Neuronal stem cell (in vitro differentiated cells): Measurements from ENCODE around the gene MT1A.

Experiments used
- DNase-seq: peaks from one replicate; pipeline ENCODE4 v3.0.0-alpha.2; 2013; ENCODE audit warnings: low spot score
- H2AFZ ChIP-seq: one replicate; pipeline ENCODE4 v1.6.1; 2013; ENCODE audit warnings: mild to moderate bottlenecking, low read length, inconsistent platforms
- H2AK5ac ChIP-seq: 2 replicates; pipeline ENCODE4 v1.6.1; 2013; ENCODE audit warnings: low read depth, mild to moderate bottlenecking, inconsistent platforms, low read length, moderate library complexity, mixed read lengths
- H2BK120ac ChIP-seq: 2 replicates; pipeline ENCODE4 v1.6.1; 2013; ENCODE audit warnings: low read depth, mild to moderate bottlenecking, inconsistent platforms, low read length, moderate library complexity, mixed read lengths
- H2BK12ac ChIP-seq: one replicate; pipeline ENCODE4 v1.6.1; 2013; ENCODE audit warnings: low read length, inconsistent platforms
- H2BK15ac ChIP-seq: 2 replicates; pipeline ENCODE4 v1.6.1; 2013; ENCODE audit warnings: mild to moderate bottlenecking, low read length, inconsistent platforms, mixed read lengths
- H2BK5ac ChIP-seq: one replicate; pipeline ENCODE4 v1.6.1; 2013; ENCODE audit warnings: inconsistent platforms, mild to moderate bottlenecking, low read length, moderate library complexity
- H3K14ac ChIP-seq: one replicate; pipeline ENCODE4 v1.6.1; 2013; ENCODE audit warnings: low read length, inconsistent platforms
- H3K18ac ChIP-seq: 2 replicates; pipeline ENCODE4 v1.6.1; 2013; ENCODE audit warnings: low read length, inconsistent platforms
- H3K23ac ChIP-seq: 2 replicates; pipeline ENCODE4 v1.6.1; 2013; ENCODE audit warnings: low read depth, mild to moderate bottlenecking, mixed read lengths, low read length, inconsistent platforms; ENCODE audit not compliant: poor library complexity
- H3K27ac ChIP-seq: replicated peaks from 3 replicates; pipeline ENCODE4 v1.5.1; 2013; ENCODE audit warnings: low read length, inconsistent platforms
- H3K27me3 ChIP-seq, 3 experiments: 2 replicates each; pipeline ENCODE4 v1.6.1; 2013; ENCODE audit warnings: low read length in 3 of 3, mild to moderate bottlenecking in 2 of 3, inconsistent platforms in 1 of 3, low read depth in 1 of 3, mixed read lengths in 1 of 3, moderate library complexity in 1 of 3; ENCODE audit not compliant: control insufficient read depth in 3 of 3, insufficient read depth in 3 of 3
- H3K36me3 ChIP-seq, 2 donors: replicated peaks in 1 of 2; 2 replicates each; pipeline ENCODE4 v1.6.1; 2013; ENCODE audit warnings: low read length in 2 of 2; ENCODE audit not compliant: control insufficient read depth in 2 of 2, insufficient read depth in 2 of 2
- H3K4ac ChIP-seq: 2 replicates; pipeline ENCODE4 v1.6.1; 2013; ENCODE audit warnings: inconsistent platforms, mild to moderate bottlenecking, low read length, moderate library complexity
- H3K4me1 ChIP-seq, 2 donors: 1 replicate in 1 of 2; 2 replicates in 1 of 2; pipeline ENCODE4 v1.6.1; 2013; ENCODE audit warnings: low read length in 2 of 2, low read depth in 1 of 2; ENCODE audit not compliant: control insufficient read depth in 2 of 2, insufficient read depth in 1 of 2
- H3K4me2 ChIP-seq: one replicate; pipeline ENCODE4 v1.6.1; 2013; ENCODE audit warnings: mild to moderate bottlenecking, low read length, inconsistent platforms; ENCODE audit not compliant: insufficient read depth, poor library complexity, severe bottlenecking
- H3K4me3 ChIP-seq, 2 donors: 2 replicates each; pipeline ENCODE4 v1.5.1; 2013; ENCODE audit warnings: low read length in 2 of 2, mild to moderate bottlenecking in 2 of 2, inconsistent platforms in 1 of 2, moderate library complexity in 1 of 2
- H3K79me1 ChIP-seq: one replicate; pipeline ENCODE4 v1.6.1; 2013; ENCODE audit warnings: low read depth, mild to moderate bottlenecking, inconsistent platforms, low read length, moderate library complexity
- H3K9ac ChIP-seq: one replicate; pipeline ENCODE4 v1.6.1; 2013; ENCODE audit warnings: mild to moderate bottlenecking, low read depth, low read length, inconsistent platforms; ENCODE audit not compliant: poor library complexity
- H3K9me3 ChIP-seq, 2 donors: replicated peaks in 1 of 2; 2 replicates each; pipeline versions ENCODE3 to v1.6.1; 2013; ENCODE audit warnings: low read length in 2 of 2, mild to moderate bottlenecking in 2 of 2, inconsistent platforms in 1 of 2, low read depth in 1 of 2, mixed read lengths in 1 of 2, moderate library complexity in 1 of 2; ENCODE audit not compliant: control insufficient read depth in 2 of 2, insufficient read depth in 1 of 2
- H4K8ac ChIP-seq: one replicate; pipeline ENCODE4 v1.6.1; 2013; ENCODE audit warnings: low read depth, mild to moderate bottlenecking, inconsistent platforms, low read length, moderate library complexity
- H4K91ac ChIP-seq: one replicate; pipeline ENCODE4 v1.6.1; 2013; ENCODE audit warnings: low read length, low read depth, mild to moderate bottlenecking, inconsistent platforms; ENCODE audit not compliant: poor library complexity
- WGBS, 2 donors: extraction: QIAGEN DNeasy Blood & Tissue Kit; methylation state at CpG; one replicate each; pipeline ENCODE4 v1.1.7; 2013; ENCODE audit warnings: missing lambda C conversion rate in 2 of 2, mixed read lengths in 1 of 2; ENCODE audit not compliant: insufficient read length in 2 of 2, insufficient replicate concordance in 1 of 2; ENCODE audit errors: extremely low coverage in 2 of 2; 5-methylcytosine and 5-hydroxymethylcytosine counted together

The MT1A gene

GRCh38 chr16:56610609-56611111, 27.8 kb upstream of the MT1A start:
- Histone ChIP-seq H3K27me3 (peaks cover 6 to 45% (median 38%) of the 10 kb centered on the region in 3 experiments), H2AK5ac (no peak overlapping the region), H3K4ac (no peak overlapping the region), H3K4me3 (no peak overlapping the region), H3K4me2 (no peak overlapping the region), H3K14ac (no peak overlapping the region), H3K79me1 (no peaks in the 10 kb centered on the region), H4K8ac (no peak overlapping the region), H3K18ac (no peak overlapping the region), H3K9me3 (no peaks in the 10 kb centered on the region), H2BK5ac (no peak overlapping the region), H3K4me1 (peaks cover 16 to 22% of the 10 kb centered on the region in 2 donors), H4K91ac (no peak overlapping the region), H2AFZ (peak overlapping the region; percentile 81), H2BK15ac (no peak overlapping the region), H3K9ac (no peak overlapping the region), H3K36me3 (no peaks in the 10 kb centered on the region), H3K23ac (peak overlapping the region; percentile 43), H3K27ac (no peak overlapping the region), H2BK12ac (no peak overlapping the region), H2BK120ac (no peak overlapping the region)
- DNase-seq, result no peak
- WGBS, 2 donors, result no CpG with 5 or more reads among the region's 2 CpGs

- Histone ChIP-seq H3K4me1 (peaks cover 16 to 22% of the 10 kb centered on the region in 2 donors), H3K18ac (no peak overlapping the region)
Measured at GRCh38 chr16:56611281-56611833, 27.1 kb upstream of the MT1A start.

GRCh38 chr16:56613706-56614105, 24.8 kb upstream of the MT1A start:
- no peaks in the 10 kb centered on the region for H3K36me3 ChIP-seq
- H3K27ac ChIP-seq, result no peak overlapping the region
- no peak overlapping the region for H3K23ac ChIP-seq
- H4K8ac ChIP-seq, result no peak overlapping the region
- H3K4ac ChIP-seq, result no peak overlapping the region
- H2AFZ ChIP-seq, result no peak overlapping the region
- no peak overlapping the region for H3K9ac ChIP-seq
- no peak overlapping the region for H2BK12ac ChIP-seq
- no peak overlapping the region for H3K18ac ChIP-seq
- H3K4me2 ChIP-seq, result no peak overlapping the region
- no peak overlapping the region for H4K91ac ChIP-seq
- peaks cover 25 to 65% (median 61%) of the 10 kb centered on the region in 3 experiments for H3K27me3 ChIP-seq
- H2BK15ac ChIP-seq, result no peak overlapping the region
- H3K9me3 ChIP-seq, result peaks cover 0 to 5% of the 10 kb centered on the region in 2 donors
- no peak overlapping the region for H2AK5ac ChIP-seq
- no peak overlapping the region for H2BK5ac ChIP-seq
- no peaks in the 10 kb centered on the region for H3K79me1 ChIP-seq
- H3K4me1 ChIP-seq, result peaks cover 17 to 18% of the 10 kb centered on the region in 2 donors
- no peak overlapping the region for H2BK120ac ChIP-seq
- H3K4me3 ChIP-seq, result no peak overlapping the region
- no peak overlapping the region for H3K14ac ChIP-seq
- DNase-seq, result no peak

More at GRCh38 chr16:56611281-56611833, 27.1 kb upstream of the MT1A start:
- H2BK5ac ChIP-seq, result no peak overlapping the region
- DNase-seq, result no peak
- no peak overlapping the region for H3K27ac ChIP-seq
- no peak overlapping the region for H2BK12ac ChIP-seq
- H3K9ac ChIP-seq, result no peak overlapping the region
- WGBS, 2 donors, result no CpG with 5 or more reads among the region's 2 CpGs
- H2AFZ ChIP-seq, result no peak overlapping the region
- no peak overlapping the region for H4K91ac ChIP-seq
- peaks cover 0 to 2% of the 10 kb centered on the region in 2 donors for H3K9me3 ChIP-seq
- H3K4ac ChIP-seq, result no peak overlapping the region
- no peaks in the 10 kb centered on the region for H3K79me1 ChIP-seq
- H3K4me2 ChIP-seq, result no peak overlapping the region
- no peaks in the 10 kb centered on the region for H3K36me3 ChIP-seq
- no peak overlapping the region for H2BK15ac ChIP-seq
- H2BK120ac ChIP-seq, result no peak overlapping the region
- H3K14ac ChIP-seq, result no peak overlapping the region
- H3K27me3 ChIP-seq, result peaks cover 6 to 51% (median 40%) of the 10 kb centered on the region in 3 experiments
- no peak overlapping the region for H3K23ac ChIP-seq
- H2AK5ac ChIP-seq, result no peak overlapping the region
- H3K4me3 ChIP-seq, result no peak overlapping the region
- H4K8ac ChIP-seq, result no peak overlapping the region

- Histone ChIP-seq H4K91ac (no peak overlapping the region), H3K4me1 (peaks cover 9 to 13% of the 10 kb centered on the region in 2 donors), H2AK5ac (no peak overlapping the region), H3K4ac (no peak overlapping the region), H3K9me3 (peaks cover 0 to 5% of the 10 kb centered on the region in 2 donors), H2BK12ac (no peak overlapping the region), H2BK120ac (no peak overlapping the region), H3K4me2 (no peak overlapping the region), H4K8ac (no peak overlapping the region), H3K79me1 (no peaks in the 10 kb centered on the region), H3K4me3 (no peak overlapping the region), H2AFZ (no peak overlapping the region), H3K23ac (no peak overlapping the region), H2BK15ac (no peak overlapping the region), H3K27ac (no peak overlapping the region), H3K18ac (no peak overlapping the region), H2BK5ac (no peak overlapping the region), H3K27me3 (peaks cover 23 to 64% (median 63%) of the 10 kb centered on the region in 3 experiments), H3K14ac (no peak overlapping the region), H3K36me3 (no peaks in the 10 kb centered on the region), H3K9ac (no peak overlapping the region)
- no peak for DNase-seq
Measured at GRCh38 chr16:56614549-56614991, 23.9 kb upstream of the MT1A start.
